ENCODE data around the gene ZNF57. TPM values are rescaled to one million over a fixed set of nuclear protein-coding genes. Genes with fewer than 3 reads are reported as not detected.

The ZNF57 gene
- total RNA-seq: 0.58 and 2.7 TPM in 2 replicates

DNA sequence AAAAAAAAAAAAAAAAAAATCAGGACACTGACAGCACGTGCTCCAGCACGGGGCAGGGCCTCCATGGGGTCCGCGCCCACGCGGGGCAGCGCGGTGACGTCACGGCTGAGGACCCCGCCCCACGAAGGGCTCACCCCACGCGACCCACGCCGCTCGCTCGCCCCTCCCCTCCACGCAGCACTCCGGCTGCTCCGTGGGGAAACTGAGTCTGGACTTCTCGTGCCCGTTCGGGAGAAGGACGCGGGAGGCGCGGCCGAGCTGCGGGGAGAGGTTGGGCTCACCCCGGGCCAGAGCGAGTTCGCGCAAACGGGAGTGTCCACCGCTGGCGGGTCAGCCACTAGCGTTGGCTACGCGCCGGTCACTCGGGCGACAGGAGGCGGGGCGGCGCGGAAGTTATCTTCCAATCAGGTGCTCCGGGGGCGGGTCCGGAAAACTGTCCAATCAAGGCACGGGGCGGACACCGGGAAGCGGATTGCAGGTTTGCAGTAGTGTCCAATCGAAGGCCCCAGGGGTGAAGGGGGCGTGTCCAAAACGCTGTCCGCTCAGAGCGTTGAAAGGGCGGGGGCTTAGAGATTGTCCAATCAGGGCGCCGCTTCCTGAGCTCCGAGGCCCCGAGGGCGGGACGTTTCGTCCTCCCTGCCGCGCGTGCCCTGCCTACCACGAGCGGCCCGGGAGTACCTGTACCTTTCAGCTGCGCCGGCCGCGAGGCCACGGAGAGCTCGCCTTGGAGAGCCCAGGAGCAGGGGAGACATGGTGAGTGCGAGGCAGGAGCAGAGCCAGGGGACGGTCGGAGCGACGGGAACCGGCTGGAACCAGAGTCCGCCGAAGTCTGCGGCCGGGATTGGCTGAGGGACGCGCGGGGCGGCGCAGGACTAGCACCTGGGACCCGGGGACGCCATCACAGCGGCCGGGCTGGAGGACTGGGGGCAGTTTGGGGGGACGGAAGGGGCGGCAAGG, at the start of gene ZNF57:
TSS of gene ZNF57 (plus strand) at position 633 of the 957 bp plus-strand sequence. CDS start at position 751, 118 bp downstream.

GRCh38 chr19:2867025-2867991, 33.4 kb upstream of the ZNF57 start, which contains the start of gene ZNF556:
Gene ZNF556 (plus strand): TSS chr19:2867335. CDS start chr19:2867422, 87 bp downstream.

DNA sequence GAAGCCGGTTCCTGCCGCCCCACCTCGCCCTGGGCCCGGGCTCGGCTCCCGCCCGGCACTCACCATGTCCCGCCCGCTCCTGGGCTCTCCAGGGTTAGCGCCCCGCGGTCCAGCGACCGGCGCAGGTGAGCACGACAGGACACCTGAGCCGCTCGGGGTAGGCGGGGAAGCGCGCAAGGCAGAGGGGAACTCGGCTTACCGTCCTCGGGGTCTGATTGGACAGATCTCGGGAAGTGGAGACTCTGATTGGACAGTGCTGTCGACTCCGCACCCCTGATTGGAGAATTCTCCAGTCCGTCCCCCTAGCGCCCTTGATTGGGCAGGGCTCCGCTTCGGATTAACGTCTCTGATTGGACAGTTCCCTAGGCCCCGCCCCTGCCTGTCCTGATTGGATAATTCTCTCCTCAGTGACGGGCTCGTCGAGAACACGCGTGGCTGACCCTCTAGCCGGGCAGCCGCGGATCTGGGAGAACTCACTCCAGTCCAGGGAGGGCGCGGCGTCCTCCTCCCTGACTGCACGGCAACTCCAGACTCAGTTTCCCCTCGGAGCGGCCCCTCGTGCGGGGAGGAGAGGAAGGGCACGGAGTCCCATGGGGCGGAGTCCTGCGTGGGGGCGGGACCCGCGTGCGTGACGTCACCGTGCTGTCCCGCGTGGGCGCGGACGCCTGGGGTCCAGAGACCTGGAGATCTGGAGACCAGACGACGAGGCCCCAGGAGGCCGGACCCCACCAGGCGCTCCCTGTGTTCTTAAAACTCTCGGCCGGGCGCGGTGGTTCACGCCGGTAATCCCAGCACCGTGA, 44.2 kb downstream of the ZNF57 start, which contains the start of gene ZNF77:
TSS of gene ZNF77 (minus strand) at position 197 of the 800 bp plus-strand sequence. CDS start at position 66, 131 bp downstream.

Other genes with a start within 250 kb of the ZNF57 start
- gene GNG7, start 198.2 kb upstream of the ZNF57 start, total RNA-seq: under 0.01 TPM in 1 of 2 replicates, not detected in the other
- 0.35 TPM in 1 of 2 replicates, not detected in the other for gene DIRAS1, start 179.6 kb upstream of the ZNF57 start, total RNA-seq
- 34.6 and 65.7 TPM in 2 replicates for gene SLC39A3, start 160.9 kb upstream of the ZNF57 start, total RNA-seq
- gene SGTA, start 117.7 kb upstream of the ZNF57 start, total RNA-seq: 59.1 and 59.5 TPM in 2 replicates
- 141 and 171 TPM in 2 replicates for gene THOP1, start 115.4 kb upstream of the ZNF57 start, total RNA-seq
- 0.86 and 1.4 TPM in 2 replicates for gene ZNF554, start 81.1 kb upstream of the ZNF57 start, total RNA-seq
- gene ZNF555, start 59.5 kb upstream of the ZNF57 start, total RNA-seq: 2.0 and 2.3 TPM in 2 replicates
- not detected in 2 replicates for gene ZNF556, start 33.6 kb upstream of the ZNF57 start, total RNA-seq
- gene ZNF77, start 44.0 kb downstream of the ZNF57 start, total RNA-seq: 2.0 and 3.5 TPM in 2 replicates
- gene TLE6, start 76.6 kb downstream of the ZNF57 start, total RNA-seq: 0.71 and 3.7 TPM in 2 replicates
- gene TLE2, start 128.4 kb downstream of the ZNF57 start, total RNA-seq: 0.58 and 1.9 TPM in 2 replicates
- 358 and 456 TPM in 2 replicates for gene TLE5, start 161.6 kb downstream of the ZNF57 start, total RNA-seq
- gene GNA11, start 193.4 kb downstream of the ZNF57 start, total RNA-seq: 58.0 and 86.2 TPM in 2 replicates
- gene GNA15, start 235.1 kb downstream of the ZNF57 start, total RNA-seq: 0.35 TPM in 1 of 2 replicates, not detected in the other

All from myometrial cell (primary cell).